Measurements from ENCODE around the gene NAV2.
"Not testable (repeated sequence)": the region's sequence is repeated elsewhere in the genome, so short reads cannot be mapped to it uniquely, and the experiment has no call there.

NAV2 gene

DNA sequence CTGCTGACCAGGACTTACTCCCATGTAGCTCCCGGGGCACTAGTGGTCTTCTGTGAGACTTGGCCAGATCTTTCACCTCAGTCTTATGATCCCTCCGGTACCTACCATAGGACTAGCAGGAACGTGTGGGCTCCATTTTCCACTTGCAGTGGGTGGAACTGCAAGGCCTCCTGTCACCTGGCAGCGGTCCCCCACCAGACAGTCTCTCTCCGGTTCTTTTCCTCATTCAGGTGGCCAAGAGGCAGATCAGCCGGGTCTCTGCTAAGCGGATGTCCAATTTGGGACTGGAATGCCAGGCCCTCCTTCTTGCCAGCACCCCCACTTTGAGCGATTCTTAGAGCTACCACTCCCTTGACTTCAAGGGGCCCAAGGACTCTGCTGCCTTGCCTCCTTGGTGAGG lies 158.9 kb downstream of the NAV2 start:
- no peak for DNase-seq

DNA sequence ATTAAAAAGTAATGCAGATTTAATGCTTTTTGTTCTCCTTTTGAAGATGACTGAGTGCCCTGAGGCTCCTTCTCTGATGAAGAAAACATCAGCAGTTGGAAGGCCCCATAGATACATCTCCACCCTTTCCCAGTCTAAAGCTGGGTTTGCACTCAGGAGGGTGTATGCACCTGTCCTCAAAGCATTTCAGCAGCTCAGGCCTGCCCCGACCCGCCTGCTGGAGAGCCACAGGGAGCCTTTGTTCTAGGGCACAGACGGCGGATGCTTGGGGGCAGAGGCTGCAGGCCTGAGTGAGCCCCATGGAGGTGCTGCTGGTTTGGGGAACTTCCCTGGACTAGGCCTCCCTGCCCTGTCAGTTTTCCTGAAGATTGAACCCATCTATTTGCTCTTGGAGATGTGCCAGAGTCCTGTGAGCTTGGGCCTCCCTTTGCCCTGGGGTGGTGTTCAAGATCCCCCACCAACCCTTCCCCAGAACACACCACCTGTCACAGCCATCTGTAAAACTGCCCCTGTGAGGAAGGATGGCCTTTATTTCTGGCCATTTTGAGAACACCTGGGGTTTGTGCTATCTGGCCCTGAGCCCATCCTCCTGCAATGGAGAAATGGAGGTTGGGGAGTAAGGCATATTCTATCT lies 160.0 kb downstream of the NAV2 start:
- DNase-seq, result peak; percentile 63

- DNase-seq, result no peak
These were observed 161.1 kb downstream of the NAV2 start for GRCh38 chr11:19873730-19874129.

DNA sequence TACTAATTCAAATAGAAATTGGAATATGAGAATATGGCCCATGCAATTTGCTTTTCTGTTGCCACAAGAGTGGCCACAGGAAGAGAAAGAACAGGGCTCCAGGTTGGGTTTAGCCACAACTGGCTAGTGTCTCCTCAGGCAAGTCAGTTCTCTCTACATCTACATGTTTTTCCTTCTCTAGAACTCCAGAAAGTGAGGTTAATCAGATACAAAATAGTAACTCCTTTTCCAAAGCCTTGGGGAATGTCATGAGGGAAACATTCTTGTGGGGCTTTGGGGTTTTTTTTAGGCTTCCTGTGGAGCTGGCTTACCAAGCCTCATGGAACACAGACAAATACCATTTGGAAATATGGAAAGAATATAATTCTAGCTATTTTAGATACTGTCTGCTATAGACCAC lies 161.6 kb downstream of the NAV2 start:
- DNase-seq, result no peak

DNA sequence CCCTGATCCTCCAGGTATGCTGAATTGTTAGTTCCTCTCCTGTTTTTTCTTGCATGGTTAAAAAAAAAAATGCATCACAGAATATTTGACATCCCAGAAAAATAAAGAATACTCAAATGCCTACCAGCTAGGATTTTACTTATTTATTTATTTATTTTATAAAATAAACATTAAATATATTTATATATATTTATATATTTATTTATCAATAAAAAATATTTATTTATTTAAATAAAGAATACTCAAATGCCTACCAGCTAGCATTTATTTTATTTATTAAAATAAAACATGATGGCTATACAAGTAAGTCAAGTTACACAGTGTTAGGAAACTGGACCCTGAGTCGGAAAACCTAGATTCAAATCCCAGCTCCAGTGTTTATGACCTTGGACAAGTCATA lies 164.1 kb downstream of the NAV2 start:
- DNase-seq, result no peak

DNA sequence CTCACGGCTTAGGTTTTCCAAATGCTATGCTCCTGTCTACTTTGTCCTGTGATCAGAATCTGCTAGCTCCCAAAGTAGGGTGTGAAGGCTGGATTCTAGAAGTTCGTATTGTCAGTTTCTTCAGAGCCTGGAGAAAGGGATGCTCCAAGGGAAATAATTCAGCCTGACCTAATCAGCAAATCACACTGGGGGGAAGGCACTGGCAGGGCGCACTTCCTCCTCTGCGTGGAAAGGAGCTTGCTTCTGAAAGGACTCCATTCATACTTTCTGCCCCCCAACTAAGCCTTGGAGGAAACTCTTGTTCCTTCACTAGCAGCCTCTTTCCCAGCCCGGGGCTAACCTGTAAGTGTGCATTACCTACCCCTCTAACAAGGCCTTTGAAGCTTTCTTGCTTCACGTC lies 165.9 kb downstream of the NAV2 start:
- DNase-seq, result no peak

GRCh38 chr11:19879307-19880087 lies 166.9 kb downstream of the NAV2 start:
- no peak for DNase-seq

DNA sequence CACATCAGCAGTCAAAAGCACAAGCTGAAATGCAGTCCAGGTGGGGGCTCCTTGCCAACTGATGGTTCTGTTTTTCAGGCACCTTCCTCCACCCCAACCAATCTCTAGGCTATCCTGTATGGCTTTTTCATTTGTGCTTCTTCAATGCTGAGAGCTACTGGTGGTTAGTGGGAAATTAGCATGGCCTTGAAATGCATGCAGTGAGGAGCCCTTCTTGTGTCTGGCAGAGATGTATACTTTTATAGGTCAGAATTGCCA lies 167.4 kb downstream of the NAV2 start:
- DNase-seq, result no peak

GRCh38 chr11:19881177-19881576 lies 168.5 kb downstream of the NAV2 start:
- DNase-seq, result no peak

- no peak for DNase-seq
These were observed 169.7 kb downstream of the NAV2 start for GRCh38 chr11:19882356-19882755.

DNA sequence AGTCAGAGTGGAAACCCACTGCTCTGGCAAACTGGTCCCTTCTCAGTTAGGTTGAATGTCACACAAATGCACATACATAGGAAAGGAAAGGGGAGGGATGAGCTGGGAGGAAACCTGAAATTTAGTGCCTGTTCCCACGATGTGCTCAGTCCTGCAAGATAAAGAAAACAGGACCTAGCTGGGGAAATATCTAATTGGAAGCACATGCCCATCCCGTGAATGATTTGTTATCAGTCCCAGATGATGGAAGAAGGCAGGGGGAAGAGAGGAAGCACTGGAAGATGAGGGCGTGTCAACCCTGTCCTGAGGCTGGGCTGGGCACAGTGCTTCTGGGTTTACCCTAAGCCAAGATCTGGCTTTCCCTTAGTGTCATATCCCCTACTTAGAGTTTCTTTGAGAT lies 173.9 kb downstream of the NAV2 start:
- no peak for DNase-seq

GRCh38 chr11:19887842-19888241 lies 175.2 kb downstream of the NAV2 start:
- DNase-seq, result no peak

- no peak for DNase-seq
These were observed 176.9 kb downstream of the NAV2 start for GRCh38 chr11:19889531-19889930.

GRCh38 chr11:19890308-19890707 lies 177.7 kb downstream of the NAV2 start:
- DNase-seq, result no peak

GRCh38 chr11:19891022-19891421 lies 178.4 kb downstream of the NAV2 start:
- no peak for DNase-seq

DNA sequence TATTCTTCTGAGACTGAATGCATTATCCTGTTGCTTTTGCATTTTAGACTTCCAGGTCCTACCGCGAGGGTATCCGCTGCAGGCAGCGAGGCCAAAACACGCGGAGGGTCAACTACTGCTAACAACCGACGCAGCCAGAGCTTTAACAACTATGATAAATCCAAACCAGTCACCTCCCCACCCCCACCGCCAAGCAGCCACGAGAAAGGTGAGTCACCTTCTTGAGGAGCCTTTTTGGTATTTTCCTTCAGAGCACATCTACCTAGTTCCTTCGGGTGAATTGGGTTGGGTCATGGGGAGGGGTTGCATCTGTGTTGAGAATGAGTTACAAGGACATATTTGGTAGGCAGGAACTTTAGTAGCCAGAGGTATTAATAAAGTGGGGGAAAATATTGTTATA lies 179.8 kb downstream of the NAV2 start:
- DNase-seq, result no peak

GRCh38 chr11:19892876-19893275 lies 180.2 kb downstream of the NAV2 start:
- no peak for DNase-seq

DNA sequence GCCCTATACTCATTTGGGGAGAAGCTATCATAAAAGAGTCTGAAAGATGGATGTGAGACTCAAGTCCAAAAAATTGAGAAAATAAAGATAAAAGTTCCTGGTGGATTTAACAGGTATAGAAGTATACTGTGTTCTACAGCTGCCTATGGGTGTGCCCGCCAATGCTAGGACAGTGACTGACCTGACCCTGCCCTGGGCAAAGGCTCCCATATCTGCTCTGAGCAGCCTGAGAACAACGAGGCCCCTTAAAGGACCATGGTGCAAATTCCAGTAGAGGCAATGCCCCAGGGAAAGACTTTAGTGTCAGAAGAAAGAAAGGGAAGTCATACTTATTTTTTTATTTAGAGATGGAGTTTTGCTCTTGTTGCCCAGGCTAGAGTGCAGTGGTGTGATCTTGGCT lies 181.8 kb downstream of the NAV2 start:
- DNase-seq, result no peak

DNA sequence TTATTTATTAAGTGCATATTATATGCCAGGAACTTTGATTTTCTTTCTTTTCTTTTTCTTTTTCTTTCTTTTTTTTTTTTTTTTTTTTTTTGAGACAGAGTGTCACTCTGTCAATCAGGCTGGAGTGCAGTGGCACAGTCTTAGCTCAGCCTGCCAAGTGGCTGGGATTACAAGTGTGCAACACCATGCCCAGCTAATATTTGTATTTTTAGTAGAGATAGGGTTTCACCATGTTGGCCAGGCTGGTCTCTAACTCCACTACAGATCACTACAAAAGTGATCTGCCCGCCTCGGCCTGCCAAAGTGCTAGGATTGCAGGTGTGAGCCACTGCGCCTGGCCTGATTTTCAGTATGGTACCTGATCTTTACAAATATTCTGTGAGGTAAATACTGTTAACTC lies 182.4 kb downstream of the NAV2 start:
- DNase-seq, result not testable (repeated sequence)

DNA sequence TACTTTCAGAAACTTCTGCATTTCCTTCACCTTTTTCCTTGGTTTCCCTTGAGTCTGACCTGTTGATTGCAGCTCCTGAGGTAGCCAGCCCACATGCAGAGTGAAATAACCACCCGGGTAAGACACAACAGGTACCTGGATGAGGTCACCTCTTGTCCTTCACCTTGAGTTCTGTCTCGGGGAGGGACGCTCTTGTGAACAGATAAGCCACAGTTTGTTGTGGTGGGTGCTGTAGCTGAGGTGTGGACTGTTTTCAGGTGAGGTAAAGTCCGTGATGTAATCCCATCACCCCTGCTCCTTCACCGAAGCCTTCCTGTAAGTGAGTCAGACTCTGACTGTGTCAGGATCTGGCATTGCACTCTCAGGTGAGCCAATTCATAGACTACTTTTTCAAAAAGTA lies 183.1 kb downstream of the NAV2 start:
- no peak for DNase-seq

- DNase-seq, result peak; percentile 43
These were observed 191.0 kb downstream of the NAV2 start for GRCh38 chr11:19903620-19904069.

DNA sequence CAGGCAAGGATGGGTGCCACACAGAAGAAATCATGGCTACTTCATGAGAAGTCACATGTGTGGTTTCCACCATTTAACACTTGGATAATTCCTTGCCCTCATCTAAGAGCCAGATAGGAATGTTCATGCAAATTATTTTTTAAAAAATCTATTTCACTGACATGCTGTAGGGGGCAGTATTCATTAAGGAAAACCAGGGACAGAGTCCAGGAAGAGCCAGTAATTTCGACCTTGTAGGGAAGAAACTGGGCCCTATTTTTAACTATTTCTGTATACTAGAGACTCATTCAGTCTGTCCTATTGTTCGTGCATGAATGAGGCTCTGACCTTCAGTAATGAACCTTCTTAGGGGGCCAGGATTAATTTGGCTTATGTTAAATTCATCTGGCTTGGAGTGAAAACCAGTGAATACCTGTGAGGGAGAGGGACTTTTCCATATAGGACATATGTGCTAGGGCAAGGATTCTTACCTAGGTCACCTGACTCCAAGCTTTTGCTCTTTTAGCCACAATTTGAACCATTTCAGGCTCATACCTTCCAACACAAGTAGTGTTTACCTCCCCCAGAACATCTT lies 192.7 kb downstream of the NAV2 start:
- DNase-seq, result no peak

- no peak for DNase-seq
These were observed 193.5 kb downstream of the NAV2 start for GRCh38 chr11:19906126-19906525.

GRCh38 chr11:19907008-19907579 lies 194.5 kb downstream of the NAV2 start:
- no peak for DNase-seq

Data from NCI-H524 treated with DMSO at 0.1 percent for 48 hours (cell line).